Smooth muscle cell (in vitro differentiated cells): Measurements from ENCODE around the gene PAK3. TPM values are rescaled to one million over a fixed set of nuclear protein-coding genes. Genes with fewer than 3 reads are reported as not detected.

Source experiments
- DNase-seq: peaks from one replicate; lab custom pipeline; 2025; ENCODE audit not compliant: unreplicated experiment; lab: John Stamatoyannopoulos, UW
- H2AFZ ChIP-seq: fragments of 200-600 bp; sonication (generic); 2 replicates; pipeline ENCODE4 v1.6.0; 2016; ENCODE audit warnings: antibody characterized with exemption, low read depth, mild to moderate bottlenecking
- H3F3A ChIP-seq: fragments of 200-600 bp; sonication (generic); 2 replicates; pipeline ENCODE4 v1.6.0; 2017; ENCODE audit warnings: antibody characterized with exemption, low read depth
- H3K27ac ChIP-seq: fragments of 200-600 bp; sonication (generic); 2 replicates; pipeline ENCODE4 v1.5.1; 2016; ENCODE audit warnings: low read depth, mild to moderate bottlenecking
- H3K27me3 ChIP-seq: fragments of 200-600 bp; sonication (generic); 2 replicates; pipeline ENCODE4 v1.6.1; 2016; ENCODE audit warnings: low read depth, mild to moderate bottlenecking
- H3K36me3 ChIP-seq: fragments of 200-600 bp; sonication (generic); 2 replicates; pipeline ENCODE4 v1.5.1; 2016; ENCODE audit warnings: low read depth
- H3K4me1 ChIP-seq: fragments of 200-600 bp; sonication (generic); 2 replicates; pipeline ENCODE4 v1.5.1; 2016; ENCODE audit warnings: low read depth
- H3K4me2 ChIP-seq: fragments of 200-600 bp; sonication (generic); 2 replicates; pipeline ENCODE4 v1.6.0; 2016; ENCODE audit warnings: mild to moderate bottlenecking
- H3K4me3 ChIP-seq: fragments of 200-600 bp; sonication (generic); 2 replicates; pipeline ENCODE4 v1.5.1; 2016; ENCODE audit warnings: mild to moderate bottlenecking
- H3K79me2 ChIP-seq: fragments of 200-600 bp; sonication (generic); 2 replicates; pipeline ENCODE4 v1.6.0; 2016; ENCODE audit warnings: low read depth, mild to moderate bottlenecking
- H3K9ac ChIP-seq: fragments of 200-600 bp; sonication (generic); 2 replicates; pipeline ENCODE4 v1.6.0; 2016; ENCODE audit warnings: low read depth
- H3K9me3 ChIP-seq: fragments of 200-600 bp; sonication (generic); replicated peaks from 2 replicates; pipeline ENCODE4 v1.5.1; 2016; ENCODE audit warnings: low read depth
- H4K20me1 ChIP-seq: fragments of 200-600 bp; sonication (generic); 2 replicates; pipeline ENCODE4 v1.6.0; 2016; ENCODE audit warnings: low read depth
- CTCF ChIP-seq: fragments of 200-600 bp; sonication (generic); IDR thresholded peaks from 2 replicates; pipeline ENCODE4 v1.5.1; 2017; ENCODE audit warnings: borderline replicate concordance, mild to moderate bottlenecking, antibody characterized with exemption; ENCODE audit not compliant: insufficient read depth, poor library complexity, severe bottlenecking
- WGBS: methylation state at CpG from one replicate; pipeline ENCODE4 v1.1.7; 2016; ENCODE audit warnings: low lambda C conversion rate; 5-methylcytosine and 5-hydroxymethylcytosine counted together
- polyA plus RNA-seq: library from polyadenylated mRNA; unstranded; fragments of >200 nt; fragmentation: Nextera tagmentation; extraction: Ambion mirVana; gene quantifications from 2 replicates; pipeline ENCODE4 v1.2.1, GENCODE V29; 2016
- small RNA-seq: library from RNA; depleted of rRNA; stranded (forward); fragments of <200 nt; gene quantifications from one replicate; pipeline ENCODE3, GENCODE V24; 2014
- total RNA-seq: library from RNA; depleted of rRNA; stranded (reverse); fragments of >200 nt; gene quantifications from 2 replicates; pipeline ENCODE4 v1.2.3, GENCODE V29; 2014

The PAK3 gene
- total and polyA plus RNA-seq, 2 experiments from 2014 or later, result 0.04 to 0.14 TPM

- no peaks in the 10 kb centered on the region for H4K20me1 ChIP-seq
- H3K4me1 ChIP-seq, result peaks cover 12% of the 10 kb centered on the region
- no peaks in the 10 kb centered on the region for H3F3A ChIP-seq
- peak within 1 kb of the TSS; percentile 65 for H3K4me2 ChIP-seq
- peak within 1 kb of the TSS; percentile 38 for H3K4me3 ChIP-seq
- TF ChIP-seq CTCF, result no peak
- no peaks in the 10 kb centered on the region for H3K9me3 ChIP-seq
- no peak for DNase-seq
- H3K36me3 ChIP-seq, result no peaks in the 10 kb centered on the region
- H3K9ac ChIP-seq, result no peak within 1 kb of the TSS
- H3K27me3 ChIP-seq, result no peaks in the 10 kb centered on the region
- no peaks in the 10 kb centered on the region for H3K79me2 ChIP-seq
- 40% methylated on average over 8 of the region's 8 CpGs for WGBS
- no peak within 1 kb of the TSS for H2AFZ ChIP-seq
- no peak within 1 kb of the TSS for H3K27ac ChIP-seq
Observed at GRCh38 chrX:111270339-111270738, 174.3 kb downstream of the PAK3 start, which contains the start of gene CAPN6. Gene CAPN6, minus strand, starts transcription at chrX:111270483. Its CDS starts 6,547 bp downstream, at chrX:111263936.

Small RNAs within 50 kb of the gene (small RNA-seq; reads per million reads assigned to genes)
- gene FCF1P4, result not detected

Other genes with a start within 250 kb of the PAK3 start
- 8.9 and 12.6 TPM in 2 replicates for gene CAPN6, start 174.3 kb downstream of the PAK3 start, total RNA-seq
- 2.2 and 9.2 TPM in 2 replicates for gene CAPN6, start 174.3 kb downstream of the PAK3 start, polyA plus RNA-seq